Measurements from ENCODE around the gene SAMD15.

DNA sequence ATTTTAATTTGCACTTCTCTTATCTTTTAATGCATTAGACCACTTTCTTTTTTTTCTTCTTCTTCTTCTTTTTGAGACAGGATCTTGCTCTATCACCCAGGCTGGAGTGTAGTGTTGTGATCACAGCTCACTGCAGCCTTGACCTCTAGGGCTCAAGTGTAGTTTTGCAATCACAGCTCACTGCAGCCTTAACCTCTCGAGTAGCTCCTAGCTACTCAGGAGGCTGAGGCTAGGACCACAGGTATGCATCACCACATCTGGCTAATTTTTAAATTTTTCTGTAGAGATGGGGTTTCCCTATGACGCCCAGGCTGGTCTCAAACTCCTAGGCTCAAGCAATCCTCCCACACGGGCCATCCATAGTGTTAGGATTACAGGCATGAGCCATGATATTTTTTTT lies 13.0 kb upstream of the SAMD15 start:
- TF ChIP-seq NR2F2 (IDR thresholded peaks at IDR 0.05): no peak
- TF ChIP-seq, protein P1, sequence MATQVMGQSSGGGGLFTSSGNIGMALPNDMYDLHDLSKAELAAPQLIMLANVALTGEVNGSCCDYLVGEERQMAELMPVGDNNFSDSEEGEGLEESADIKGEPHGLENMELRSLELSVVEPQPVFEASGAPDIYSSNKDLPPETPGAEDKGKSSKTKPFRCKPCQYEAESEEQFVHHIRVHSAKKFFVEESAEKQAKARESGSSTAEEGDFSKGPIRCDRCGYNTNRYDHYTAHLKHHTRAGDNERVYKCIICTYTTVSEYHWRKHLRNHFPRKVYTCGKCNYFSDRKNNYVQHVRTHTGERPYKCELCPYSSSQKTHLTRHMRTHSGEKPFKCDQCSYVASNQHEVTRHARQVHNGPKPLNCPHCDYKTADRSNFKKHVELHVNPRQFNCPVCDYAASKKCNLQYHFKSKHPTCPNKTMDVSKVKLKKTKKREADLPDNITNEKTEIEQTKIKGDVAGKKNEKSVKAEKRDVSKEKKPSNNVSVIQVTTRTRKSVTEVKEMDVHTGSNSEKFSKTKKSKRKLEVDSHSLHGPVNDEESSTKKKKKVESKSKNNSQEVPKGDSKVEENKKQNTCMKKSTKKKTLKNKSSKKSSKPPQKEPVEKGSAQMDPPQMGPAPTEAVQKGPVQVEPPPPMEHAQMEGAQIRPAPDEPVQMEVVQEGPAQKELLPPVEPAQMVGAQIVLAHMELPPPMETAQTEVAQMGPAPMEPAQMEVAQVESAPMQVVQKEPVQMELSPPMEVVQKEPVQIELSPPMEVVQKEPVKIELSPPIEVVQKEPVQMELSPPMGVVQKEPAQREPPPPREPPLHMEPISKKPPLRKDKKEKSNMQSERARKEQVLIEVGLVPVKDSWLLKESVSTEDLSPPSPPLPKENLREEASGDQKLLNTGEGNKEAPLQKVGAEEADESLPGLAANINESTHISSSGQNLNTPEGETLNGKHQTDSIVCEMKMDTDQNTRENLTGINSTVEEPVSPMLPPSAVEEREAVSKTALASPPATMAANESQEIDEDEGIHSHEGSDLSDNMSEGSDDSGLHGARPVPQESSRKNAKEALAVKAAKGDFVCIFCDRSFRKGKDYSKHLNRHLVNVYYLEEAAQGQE (IDR thresholded peaks at IDR 0.05): no peak
- TF ChIP-seq EGR1 (IDR thresholded peaks at IDR 0.05; ENCODE audit: low read depth in 2 of 2): no peak
- TF ChIP-seq, protein P2, sequence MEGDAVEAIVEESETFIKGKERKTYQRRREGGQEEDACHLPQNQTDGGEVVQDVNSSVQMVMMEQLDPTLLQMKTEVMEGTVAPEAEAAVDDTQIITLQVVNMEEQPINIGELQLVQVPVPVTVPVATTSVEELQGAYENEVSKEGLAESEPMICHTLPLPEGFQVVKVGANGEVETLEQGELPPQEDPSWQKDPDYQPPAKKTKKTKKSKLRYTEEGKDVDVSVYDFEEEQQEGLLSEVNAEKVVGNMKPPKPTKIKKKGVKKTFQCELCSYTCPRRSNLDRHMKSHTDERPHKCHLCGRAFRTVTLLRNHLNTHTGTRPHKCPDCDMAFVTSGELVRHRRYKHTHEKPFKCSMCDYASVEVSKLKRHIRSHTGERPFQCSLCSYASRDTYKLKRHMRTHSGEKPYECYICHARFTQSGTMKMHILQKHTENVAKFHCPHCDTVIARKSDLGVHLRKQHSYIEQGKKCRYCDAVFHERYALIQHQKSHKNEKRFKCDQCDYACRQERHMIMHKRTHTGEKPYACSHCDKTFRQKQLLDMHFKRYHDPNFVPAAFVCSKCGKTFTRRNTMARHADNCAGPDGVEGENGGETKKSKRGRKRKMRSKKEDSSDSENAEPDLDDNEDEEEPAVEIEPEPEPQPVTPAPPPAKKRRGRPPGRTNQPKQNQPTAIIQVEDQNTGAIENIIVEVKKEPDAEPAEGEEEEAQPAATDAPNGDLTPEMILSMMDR (IDR thresholded peaks at IDR 0.05; ENCODE audit: low read depth, low read length, missing input control): no peak
- no peak for TF ChIP-seq TAF1 (conservative IDR thresholded peaks at IDR 0.05)
